Sigmoid colon (tissue), 7 donors: ENCODE results near the gene GAD2. TPM values are rescaled to one million over a fixed set of nuclear protein-coding genes. Genes with fewer than 3 reads are reported as not detected.

Source experiments
- DNase-seq: peaks from one replicate; pipeline ENCODE4 v3.0.0-alpha.2; 2019
- H3K27ac ChIP-seq, 4 donors: fragments of 200-600 bp; sonication (generic); one replicate each; pipeline ENCODE4 v1.5.1; 2016 to 2019; ENCODE audit warnings: mild to moderate bottlenecking in 1 of 4
- H3K27me3 ChIP-seq, 3 donors: fragments of 200-600 bp; sonication (generic); one replicate each; pipeline ENCODE4 v1.5.1; 2019; ENCODE audit warnings: mild to moderate bottlenecking in 1 of 3
- H3K36me3 ChIP-seq, 4 donors: fragments of 200-600 bp; sonication (generic); one replicate each; pipeline ENCODE4 v1.5.1; 2016 to 2019
- H3K4me1 ChIP-seq, 4 donors: fragments of 200-600 bp; sonication (generic); one replicate each; pipeline ENCODE4 v1.5.1; 2017 to 2019
- H3K4me3 ChIP-seq, 4 donors: fragments of 200-600 bp; sonication (generic); one replicate each; pipeline ENCODE4 v1.5.1; 2017 to 2019; ENCODE audit warnings: mild to moderate bottlenecking in 2 of 4, moderate library complexity in 1 of 4
- H3K9me3 ChIP-seq, 4 donors: fragments of 200-600 bp in 3 of 4; sonication (generic) in 3 of 4; one replicate each; pipeline versions ENCODE4 v1.5.1 to v1.6.1; 2013 to 2019
- EP300 ChIP-seq, 4 donors: sonication (generic); formaldehyde crosslinking; IDR thresholded peaks; one replicate each; pipeline ENCODE4 v1.6.1; 2017; ENCODE audit warnings: antibody characterized with exemption in 4 of 4
- POLR2A ChIP-seq, 2 donors: fragments of 450-650 bp; IDR thresholded peaks; one replicate each; pipeline ENCODE4 v1.6.1; 2016; ENCODE audit warnings: antibody characterized with exemption in 2 of 2, mild to moderate bottlenecking in 2 of 2, moderate library complexity in 2 of 2
- POLR2AphosphoS5 ChIP-seq, 4 donors: sonication (generic); formaldehyde crosslinking; IDR thresholded peaks; one replicate each; pipeline ENCODE4 v1.6.1; 2017; ENCODE audit warnings: antibody characterized with exemption in 4 of 4
- WGBS, 2 donors: extraction: QIAGEN DNeasy Blood & Tissue Kit; methylation state at CpG; one replicate each; pipeline ENCODE4 v1.1.7; 2013; 5-methylcytosine and 5-hydroxymethylcytosine counted together
- intact Hi-C: fragments of 100-400 bp; cut with DNase I; formaldehyde crosslinking; loops from one replicate; pipeline ENCODE4 v1.15.1; 2023
- polyA plus RNA-seq, 3 donors: library from polyadenylated mRNA; stranded (reverse); fragments of 200-250 nt; gene quantifications; one replicate each; pipeline ENCODE4 v1.2.3, GENCODE V29; 2013
- total RNA-seq, 4 donors: library from RNA; depleted of rRNA; stranded (reverse); fragments of >200 nt; gene quantifications; one replicate each; pipeline ENCODE4 v1.1.0, GENCODE V29; 2016
- TF ChIP-seq, protein P1 (sequence below), 4 experiments: fragments of 450-650 bp in 3 of 4; fragments of 200-600 bp in 1 of 4; IDR thresholded peaks; one replicate each; pipeline ENCODE4 v1.5.1; 2016 to 2019; ENCODE audit warnings: antibody characterized with exemption in 4 of 4, mild to moderate bottlenecking in 3 of 4, moderate library complexity in 2 of 4
- donor health status: healthy with polysubstance abuse.
- donor health status: Bipolar disorder and iron deficiency.
- donor health status: healthy.

The GAD2 gene
- total and polyA plus RNA-seq, 7 donors = not detected

DNA sequence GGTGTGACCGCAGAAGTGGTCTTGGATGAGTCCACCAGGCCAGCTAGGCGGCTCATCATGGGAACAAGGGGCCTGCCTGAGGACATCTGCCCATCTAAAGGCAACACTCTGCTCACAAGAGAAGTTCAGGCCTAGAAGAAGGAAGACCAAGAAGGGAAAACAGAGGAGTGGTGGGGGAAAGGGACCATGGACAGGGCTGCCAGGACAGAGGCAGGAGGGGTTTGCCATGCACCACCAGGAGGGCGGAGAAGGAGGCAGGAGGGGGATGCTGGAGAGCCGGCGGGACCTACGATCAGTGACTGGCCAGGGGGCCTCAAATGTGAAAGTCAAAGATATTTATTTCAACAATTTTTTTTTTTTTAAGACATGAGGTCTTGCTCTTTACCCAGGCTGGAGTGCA, 33.1 kb downstream of the GAD2 start:
- Histone ChIP-seq H3K27me3 (no peaks in the 10 kb centered on the region), H3K4me3 (no peak overlapping the region), H3K27ac (no peak overlapping the region), H3K4me1 (no peaks in the 10 kb centered on the region), H3K9me3 (no peaks in the 10 kb centered on the region), H3K36me3 (no peaks in the 10 kb centered on the region)
- TF ChIP-seq POLR2AphosphoS5 (IDR thresholded peaks at IDR 0.05) (no peak), POLR2A (IDR thresholded peaks at IDR 0.05) (no peak), EP300 (IDR thresholded peaks at IDR 0.05) (no peak)
- TF ChIP-seq, protein P1, sequence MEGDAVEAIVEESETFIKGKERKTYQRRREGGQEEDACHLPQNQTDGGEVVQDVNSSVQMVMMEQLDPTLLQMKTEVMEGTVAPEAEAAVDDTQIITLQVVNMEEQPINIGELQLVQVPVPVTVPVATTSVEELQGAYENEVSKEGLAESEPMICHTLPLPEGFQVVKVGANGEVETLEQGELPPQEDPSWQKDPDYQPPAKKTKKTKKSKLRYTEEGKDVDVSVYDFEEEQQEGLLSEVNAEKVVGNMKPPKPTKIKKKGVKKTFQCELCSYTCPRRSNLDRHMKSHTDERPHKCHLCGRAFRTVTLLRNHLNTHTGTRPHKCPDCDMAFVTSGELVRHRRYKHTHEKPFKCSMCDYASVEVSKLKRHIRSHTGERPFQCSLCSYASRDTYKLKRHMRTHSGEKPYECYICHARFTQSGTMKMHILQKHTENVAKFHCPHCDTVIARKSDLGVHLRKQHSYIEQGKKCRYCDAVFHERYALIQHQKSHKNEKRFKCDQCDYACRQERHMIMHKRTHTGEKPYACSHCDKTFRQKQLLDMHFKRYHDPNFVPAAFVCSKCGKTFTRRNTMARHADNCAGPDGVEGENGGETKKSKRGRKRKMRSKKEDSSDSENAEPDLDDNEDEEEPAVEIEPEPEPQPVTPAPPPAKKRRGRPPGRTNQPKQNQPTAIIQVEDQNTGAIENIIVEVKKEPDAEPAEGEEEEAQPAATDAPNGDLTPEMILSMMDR (IDR thresholded peaks at IDR 0.05) = no peak
- intact Hi-C loops = no loop called here
- WGBS, 2 donors = 83 to 87% methylated on average over 6 of the region's 6 CpGs
- DNase-seq = no peak

- intact Hi-C loops = no loop called here
- no peak for DNase-seq
- H3K4me3 ChIP-seq = no peak overlapping the region
- no peaks in the 10 kb centered on the region for H3K4me1 ChIP-seq
- TF ChIP-seq, protein P1 (IDR thresholded peaks at IDR 0.05) = no peak
- TF ChIP-seq EP300 (IDR thresholded peaks at IDR 0.05) = no peak
- WGBS, 2 donors = 87 to 88% methylated on average over 6 of the region's 6 CpGs
- no peaks in the 10 kb centered on the region for H3K9me3 ChIP-seq
- no peaks in the 10 kb centered on the region for H3K36me3 ChIP-seq
- H3K27me3 ChIP-seq = no peaks in the 10 kb centered on the region
- no peak overlapping the region for H3K27ac ChIP-seq
Measured at GRCh38 chr10:26251925-26252324, 35.4 kb downstream of the GAD2 start.

DNA sequence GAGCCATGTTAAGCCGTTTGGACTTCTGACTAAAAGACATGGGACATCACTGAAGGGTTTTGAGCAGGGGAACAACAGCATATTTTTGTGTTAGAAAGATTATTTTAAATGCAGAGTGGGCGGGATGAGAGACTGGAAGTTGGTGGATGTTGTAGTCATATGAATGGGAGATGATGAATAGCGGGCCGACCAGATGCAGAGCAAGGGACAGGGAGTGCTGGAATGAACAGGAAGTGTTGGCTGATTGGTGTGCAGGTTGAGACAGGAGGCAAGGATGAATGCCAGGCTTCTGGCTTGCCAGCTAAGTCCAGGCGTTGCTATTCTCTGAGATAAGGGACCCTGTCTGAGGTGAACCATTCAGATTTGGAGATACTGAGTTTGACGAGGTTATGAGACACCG, 38.0 kb downstream of the GAD2 start:
- Histone ChIP-seq H3K9me3 (no peaks in the 10 kb centered on the region), H3K27me3 (no peaks in the 10 kb centered on the region), H3K4me1 (no peaks in the 10 kb centered on the region), H3K27ac (no peak overlapping the region), H3K4me3 (no peak overlapping the region), H3K36me3 (no peaks in the 10 kb centered on the region)
- DNase-seq = no peak
- no peak for TF ChIP-seq POLR2AphosphoS5 (IDR thresholded peaks at IDR 0.05)
- TF ChIP-seq, protein P1 (IDR thresholded peaks at IDR 0.05) = no peak
- TF ChIP-seq EP300 (IDR thresholded peaks at IDR 0.05) = no peak
- no peak for TF ChIP-seq POLR2A (IDR thresholded peaks at IDR 0.05)
- 73% methylated on average over 7 of the region's 7 CpGs for WGBS, 2 donors
- intact Hi-C loops = no loop called here

DNA sequence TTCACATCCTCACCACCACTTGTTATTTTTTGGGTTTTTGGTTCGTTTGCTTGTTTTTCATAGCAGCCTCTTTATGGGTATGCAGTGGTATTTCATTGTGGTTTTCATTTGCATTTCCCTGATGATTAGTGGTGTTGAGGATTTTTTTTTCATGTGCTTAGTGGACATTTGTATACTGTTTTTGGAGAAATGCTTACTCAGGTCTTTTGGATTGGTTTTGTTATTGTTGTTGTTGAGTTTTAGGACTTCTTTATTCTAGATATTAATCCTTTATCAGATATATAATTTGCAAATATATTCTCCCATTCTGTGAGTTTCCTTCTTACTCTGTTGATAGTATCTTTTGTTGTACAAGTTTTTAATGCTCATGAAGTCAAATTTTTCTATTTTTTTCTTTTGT, 42.8 kb downstream of the GAD2 start:
- Histone ChIP-seq H3K9me3 (no peaks in the 10 kb centered on the region), H3K27me3 (no peaks in the 10 kb centered on the region), H3K27ac (no peak overlapping the region), H3K36me3 (no peaks in the 10 kb centered on the region), H3K4me3 (no peak overlapping the region), H3K4me1 (no peaks in the 10 kb centered on the region)
- intact Hi-C loops = no loop called here
- TF ChIP-seq, protein P1 (IDR thresholded peaks at IDR 0.05) = no peak
- no peak for TF ChIP-seq POLR2A (IDR thresholded peaks at IDR 0.05)
- TF ChIP-seq POLR2AphosphoS5 (IDR thresholded peaks at IDR 0.05) = no peak
- TF ChIP-seq EP300 (IDR thresholded peaks at IDR 0.05) = no peak
- 14 to 52% methylated on average over 1 of the region's 1 CpG for WGBS, 2 donors
- DNase-seq = no peak

- H3K27ac ChIP-seq = no peak overlapping the region
- intact Hi-C loops = no loop called here
- H3K36me3 ChIP-seq = no peaks in the 10 kb centered on the region
- no peaks in the 10 kb centered on the region for H3K9me3 ChIP-seq
- H3K4me3 ChIP-seq = no peak overlapping the region
- H3K27me3 ChIP-seq = peaks cover 0 to 3% (median 0%) of the 10 kb centered on the region in 3 donors
- no peak for TF ChIP-seq POLR2AphosphoS5 (IDR thresholded peaks at IDR 0.05)
- TF ChIP-seq, protein P1 (IDR thresholded peaks at IDR 0.05) = no peak
- no peak for TF ChIP-seq POLR2A (IDR thresholded peaks at IDR 0.05)
- TF ChIP-seq EP300 (IDR thresholded peaks at IDR 0.05) = no peak
- no peak for DNase-seq
- H3K4me1 ChIP-seq = no peaks in the 10 kb centered on the region
- 36% methylated on average over 8 of the region's 8 CpGs for whole genome bisulfite sequencing, 2 donors
Measured at GRCh38 chr10:26269754-26270153, 53.2 kb downstream of the GAD2 start.
